OCI-LY1 (cell line): ENCODE results near the gene PTCD3.

ENCODE experiments used
- H2AFZ ChIP-seq: fragments of 200-600 bp; sonication (generic), shearing (Covaris generic); 2 replicates; pipeline ENCODE4 v1.6.0; 2014; ENCODE audit warnings: antibody characterized with exemption, mild to moderate bottlenecking, low read length
- H3F3A ChIP-seq: fragments of 200-600 bp; sonication (generic), shearing (Covaris generic); 2 replicates; pipeline ENCODE4 v1.6.0; 2014; ENCODE audit warnings: mild to moderate bottlenecking, antibody characterized with exemption, low read length, moderate library complexity; ENCODE audit not compliant: insufficient read depth
- H3K27ac ChIP-seq: fragments of 200-600 bp; sonication (generic); 2 replicates; pipeline ENCODE4 v1.5.1; 2014; ENCODE audit warnings: low read length, mixed run types, mild to moderate bottlenecking, low read depth; ENCODE audit not compliant: poor library complexity, severe bottlenecking
- H3K27me3 ChIP-seq: fragments of 200-600 bp; sonication (generic); 2 replicates; pipeline ENCODE4 v1.6.0; 2014; ENCODE audit warnings: antibody characterized with exemption, mild to moderate bottlenecking, low read length, moderate library complexity; ENCODE audit not compliant: insufficient read depth
- H3K36me3 ChIP-seq: fragments of 200-600 bp; sonication (generic); 2 replicates; pipeline ENCODE4 v1.6.1; 2014; ENCODE audit warnings: mild to moderate bottlenecking, antibody characterized with exemption, low read length, moderate library complexity, mixed read lengths; ENCODE audit not compliant: insufficient read depth
- H3K4me1 ChIP-seq: fragments of 200-600 bp; sonication (generic); 2 replicates; pipeline ENCODE4 v1.5.1; 2014; ENCODE audit warnings: mild to moderate bottlenecking, low read length, moderate library complexity; ENCODE audit not compliant: insufficient read depth, severe bottlenecking
- H3K4me2 ChIP-seq: fragments of 200-600 bp; sonication (generic), shearing (Covaris generic); 2 replicates; pipeline ENCODE4 v1.6.1; 2014; ENCODE audit warnings: low read length
- H3K4me3 ChIP-seq: fragments of 200-600 bp; sonication (generic); 2 replicates; pipeline ENCODE4 v1.5.1; 2014; ENCODE audit warnings: low read length, low read depth, mild to moderate bottlenecking, mixed read lengths; ENCODE audit not compliant: poor library complexity, severe bottlenecking
- H3K79me2 ChIP-seq: fragments of 200-600 bp; shearing (Covaris generic); 2 replicates; pipeline ENCODE4 v1.6.1; 2016; ENCODE audit warnings: mixed run types, low read length, mixed read lengths; ENCODE audit not compliant: insufficient read depth
- H3K9ac ChIP-seq: fragments of 200-600 bp; sonication (generic), shearing (Covaris generic); 2 replicates; pipeline ENCODE4 v1.6.1; 2014; ENCODE audit warnings: mild to moderate bottlenecking, low read length, mixed read lengths
- H3K9me2 ChIP-seq: fragments of 200-600 bp; sonication (generic), shearing (Covaris generic); 2 replicates; pipeline ENCODE4 v1.6.1; 2014; ENCODE audit warnings: low read depth, mild to moderate bottlenecking, low read length, mixed read lengths
- H3K9me3 ChIP-seq: fragments of 200-600 bp; shearing (Covaris generic); 2 replicates; pipeline ENCODE4 v1.6.1; 2014; ENCODE audit warnings: low read length, mixed read lengths
- H4K20me1 ChIP-seq: fragments of 200-600 bp; sonication (generic), shearing (Covaris generic); 2 replicates; pipeline ENCODE4 v1.6.0; 2016; ENCODE audit warnings: mild to moderate bottlenecking, low read length; ENCODE audit not compliant: insufficient read depth
- EZH2 ChIP-seq: fragments of 200-600 bp; sonication (generic), shearing (Covaris generic); IDR thresholded peaks from 2 replicates; pipeline ENCODE4 v1.8.0; 2017; ENCODE audit warnings: borderline replicate concordance, mixed run types, mild to moderate bottlenecking, antibody characterized with exemption, low read length, moderate library complexity, mixed read lengths
- TF ChIP-seq, protein P1 (sequence below): fragments of 200-600 bp; sonication (generic), shearing (Covaris generic); IDR thresholded peaks from 2 replicates; pipeline ENCODE4 v1.5.1; 2017; ENCODE audit warnings: mild to moderate bottlenecking, antibody characterized with exemption, low read length, moderate library complexity, mixed read lengths

PTCD3 gene

GRCh38 chr2:86102157-86102556, 3.9 kb upstream of the PTCD3 start:
- H3K27ac ChIP-seq, result no peak overlapping the region
- no peaks in the 10 kb centered on the region for H3K9me2 ChIP-seq
- no peaks in the 10 kb centered on the region for H3F3A ChIP-seq
- H3K4me1 ChIP-seq, result peaks cover 21% of the 10 kb centered on the region
- H3K9ac ChIP-seq, result no peak overlapping the region
- no peak overlapping the region for H3K4me2 ChIP-seq
- H3K79me2 ChIP-seq, result peaks cover 64% of the 10 kb centered on the region
- H3K27me3 ChIP-seq, result no peaks in the 10 kb centered on the region
- H3K36me3 ChIP-seq, result peaks cover 68% of the 10 kb centered on the region
- no peaks in the 10 kb centered on the region for H3K9me3 ChIP-seq
- no peak overlapping the region for H3K4me3 ChIP-seq
- no peaks in the 10 kb centered on the region for H4K20me1 ChIP-seq
- H2AFZ ChIP-seq, result no peak overlapping the region
- TF ChIP-seq, protein P1, sequence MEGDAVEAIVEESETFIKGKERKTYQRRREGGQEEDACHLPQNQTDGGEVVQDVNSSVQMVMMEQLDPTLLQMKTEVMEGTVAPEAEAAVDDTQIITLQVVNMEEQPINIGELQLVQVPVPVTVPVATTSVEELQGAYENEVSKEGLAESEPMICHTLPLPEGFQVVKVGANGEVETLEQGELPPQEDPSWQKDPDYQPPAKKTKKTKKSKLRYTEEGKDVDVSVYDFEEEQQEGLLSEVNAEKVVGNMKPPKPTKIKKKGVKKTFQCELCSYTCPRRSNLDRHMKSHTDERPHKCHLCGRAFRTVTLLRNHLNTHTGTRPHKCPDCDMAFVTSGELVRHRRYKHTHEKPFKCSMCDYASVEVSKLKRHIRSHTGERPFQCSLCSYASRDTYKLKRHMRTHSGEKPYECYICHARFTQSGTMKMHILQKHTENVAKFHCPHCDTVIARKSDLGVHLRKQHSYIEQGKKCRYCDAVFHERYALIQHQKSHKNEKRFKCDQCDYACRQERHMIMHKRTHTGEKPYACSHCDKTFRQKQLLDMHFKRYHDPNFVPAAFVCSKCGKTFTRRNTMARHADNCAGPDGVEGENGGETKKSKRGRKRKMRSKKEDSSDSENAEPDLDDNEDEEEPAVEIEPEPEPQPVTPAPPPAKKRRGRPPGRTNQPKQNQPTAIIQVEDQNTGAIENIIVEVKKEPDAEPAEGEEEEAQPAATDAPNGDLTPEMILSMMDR, result no peak
- TF ChIP-seq EZH2, result no peak

- Histone ChIP-seq H3K36me3 (peaks cover 61% of the 10 kb centered on the region), H3F3A (no peaks in the 10 kb centered on the region), H3K4me2 (peak within 1 kb of the TSS; percentile 84), H3K27ac (peak within 1 kb of the TSS; percentile 59), H3K9me3 (no peaks in the 10 kb centered on the region), H4K20me1 (no peaks in the 10 kb centered on the region), H3K4me1 (peaks cover 32% of the 10 kb centered on the region), H3K9me2 (no peaks in the 10 kb centered on the region), H3K4me3 (peak within 1 kb of the TSS; percentile 85), H3K27me3 (no peaks in the 10 kb centered on the region), H3K9ac (peak within 1 kb of the TSS; percentile 85), H2AFZ (no peak within 1 kb of the TSS), H3K79me2 (peaks cover 93% of the 10 kb centered on the region)
- TF ChIP-seq EZH2, result no peak
- TF ChIP-seq, protein P1, result no peak
These were observed 625 bp upstream of the PTCD3 start, which contains the start of gene POLR1A for GRCh38 chr2:86105252-86105968. TSS of gene POLR1A (minus strand) at chr2:86105886. CDS start at chr2:86105776, 110 bp downstream.

DNA sequence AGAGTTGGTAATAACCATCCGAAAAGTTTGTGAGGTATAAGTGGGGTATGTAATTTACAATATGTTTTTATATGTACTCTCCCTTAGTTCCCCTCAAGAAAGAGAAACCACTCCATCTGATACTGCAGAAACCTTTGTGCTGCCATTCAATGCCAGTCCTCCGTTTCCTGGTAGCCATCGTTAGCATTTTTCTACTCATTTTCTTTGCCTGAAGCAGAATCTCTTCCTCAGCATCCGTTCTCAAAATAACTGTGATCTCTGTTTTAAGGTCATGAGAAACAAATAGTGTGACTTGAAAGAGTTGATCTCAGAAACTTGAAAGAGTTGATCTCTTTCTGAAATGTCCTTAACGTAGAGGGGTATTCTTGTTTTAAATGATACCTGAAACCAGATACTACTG, 996 bp downstream of the PTCD3 start:
- H3K27me3 ChIP-seq, result no peaks in the 10 kb centered on the region
- H3K9ac ChIP-seq, result peak overlapping the region; percentile 85
- peaks cover 78% of the 10 kb centered on the region for H3K79me2 ChIP-seq
- H3K4me1 ChIP-seq, result peaks cover 32% of the 10 kb centered on the region
- peaks cover 59% of the 10 kb centered on the region for H3K36me3 ChIP-seq
- H2AFZ ChIP-seq, result no peak overlapping the region
- H4K20me1 ChIP-seq, result no peaks in the 10 kb centered on the region
- peak overlapping the region; percentile 84 for H3K4me2 ChIP-seq
- H3F3A ChIP-seq, result no peaks in the 10 kb centered on the region
- peak overlapping the region; percentile 85 for H3K4me3 ChIP-seq
- no peaks in the 10 kb centered on the region for H3K9me2 ChIP-seq
- TF ChIP-seq EZH2, result no peak
- TF ChIP-seq, protein P1, result no peak
- no peaks in the 10 kb centered on the region for H3K9me3 ChIP-seq
- peak overlapping the region; percentile 59 for H3K27ac ChIP-seq
